Breast epithelium (tissue), 4 donors: ENCODE measurements around the gene TMSB4Y. TPM values are rescaled to one million over a fixed set of nuclear protein-coding genes. Genes with fewer than 3 reads are reported as not detected.

Experiments used
- DNase-seq, 2 donors: peaks; one replicate each; pipeline ENCODE4 v3.0.0-alpha.2; 2019; ENCODE audit warnings: low spot score in 2 of 2
- H3K27ac ChIP-seq, 2 donors: fragments of 200-600 bp; sonication (generic) in 1 of 2; one replicate each; pipeline ENCODE4 v1.5.1; 2016 to 2019; ENCODE audit warnings: mild to moderate bottlenecking in 1 of 2
- H3K27me3 ChIP-seq, 2 donors: fragments of 200-600 bp; sonication (generic) in 1 of 2; one replicate each; pipeline versions ENCODE4 v1.5.1 to v1.6.0; 2017 to 2019; ENCODE audit warnings: control low read depth in 1 of 2, mild to moderate bottlenecking in 1 of 2
- H3K36me3 ChIP-seq: fragments of 200-600 bp; one replicate; pipeline ENCODE4 v1.5.1; 2019
- H3K4me1 ChIP-seq, 2 donors: fragments of 200-600 bp; sonication (generic); one replicate each; pipeline ENCODE4 v1.5.1; 2016 to 2019; ENCODE audit warnings: control low read depth in 1 of 2
- H3K4me3 ChIP-seq, 3 donors: fragments of 200-600 bp; sonication (generic); 1 replicate in 2 of 3; 2 replicates in 1 of 3; pipeline ENCODE4 v1.5.1; 2016 to 2019; ENCODE audit warnings: mild to moderate bottlenecking in 3 of 3, moderate library complexity in 2 of 3
- H3K9me3 ChIP-seq, 2 donors: fragments of 200-600 bp; sonication (generic) in 1 of 2; one replicate each; pipeline ENCODE4 v1.5.1; 2016 to 2019; ENCODE audit warnings: control low read depth in 1 of 2
- POLR2A ChIP-seq: fragments of 450-650 bp; IDR thresholded peaks from one replicate; pipeline ENCODE4 v1.6.1; 2016; ENCODE audit warnings: antibody characterized with exemption, mild to moderate bottlenecking, moderate library complexity
- POLR2AphosphoS5 ChIP-seq, 3 donors: sonication (generic); formaldehyde crosslinking; IDR thresholded peaks; one replicate each; pipeline ENCODE4 v1.6.1; 2017; ENCODE audit warnings: antibody characterized with exemption in 3 of 3
- intact Hi-C: fragments of 100-400 bp; cut with DNase I; formaldehyde crosslinking; loops from one replicate; pipeline ENCODE4 v1.15.1; 2023; ENCODE audit warnings: low total_unique reads
- total RNA-seq, 3 donors: library from RNA; depleted of rRNA; stranded (reverse); fragments of >200 nt; gene quantifications; one replicate each; pipeline ENCODE4 v1.1.0, GENCODE V29; 2016
- TF ChIP-seq, protein P1 (sequence below), 3 donors: fragments of 450-650 bp; IDR thresholded peaks; one replicate each; pipeline ENCODE4 v1.5.1; 2016 to 2017; ENCODE audit warnings: antibody characterized with exemption in 3 of 3, mild to moderate bottlenecking in 3 of 3, moderate library complexity in 3 of 3

The TMSB4Y gene
- total RNA-seq, 3 donors from 2014 or later, result 2.6 TPM; not detected in 2

DNA sequence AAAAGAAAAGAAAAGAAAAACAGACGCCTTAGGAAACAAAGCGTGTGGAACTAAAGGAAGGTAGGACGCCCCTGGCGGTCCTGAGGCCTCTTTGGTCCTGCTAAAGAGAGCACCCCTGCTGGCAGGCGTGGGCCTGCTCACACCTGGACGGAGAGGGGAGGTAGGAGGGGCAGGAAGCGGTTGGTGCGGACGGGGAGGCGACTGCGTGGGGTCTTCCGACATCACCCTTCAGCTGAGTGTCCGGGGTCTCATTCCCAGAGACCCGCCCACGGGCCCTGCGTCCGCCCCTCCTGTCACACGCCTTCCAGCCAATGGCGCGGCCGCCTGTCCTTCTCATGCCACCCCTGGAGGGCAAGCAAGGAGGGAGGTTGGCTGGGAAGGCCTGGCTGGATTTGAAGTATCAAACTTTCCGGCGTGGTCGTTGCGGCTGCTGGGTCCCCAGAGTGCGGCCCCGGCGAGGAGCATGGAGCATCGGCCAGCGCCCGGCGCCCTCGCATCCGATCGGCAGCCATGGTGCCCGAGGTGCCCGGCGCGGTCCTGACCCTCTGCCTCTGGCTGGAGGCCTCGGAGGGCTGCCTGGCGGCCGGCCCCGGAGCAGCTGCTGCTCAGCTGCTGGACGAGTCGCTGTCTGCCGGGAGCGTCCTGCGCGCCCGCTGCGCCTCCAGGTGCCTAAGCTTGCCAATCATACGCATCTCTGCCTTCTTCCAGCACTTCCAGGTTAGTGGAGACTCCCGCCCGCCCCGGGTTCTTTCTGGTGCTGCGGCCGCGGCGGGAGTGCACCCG, 47.8 kb downstream of the TMSB4Y start:
- DNase-seq, result no peak
- H3K36me3 ChIP-seq, result no peaks in the 10 kb centered on the region
- intact Hi-C loops, result no loop called here
- no peak overlapping the region for H3K27ac ChIP-seq
- no peak for TF ChIP-seq POLR2A
- no peak for TF ChIP-seq POLR2AphosphoS5 (IDR thresholded peaks at IDR 0.05)
- TF ChIP-seq, protein P1, sequence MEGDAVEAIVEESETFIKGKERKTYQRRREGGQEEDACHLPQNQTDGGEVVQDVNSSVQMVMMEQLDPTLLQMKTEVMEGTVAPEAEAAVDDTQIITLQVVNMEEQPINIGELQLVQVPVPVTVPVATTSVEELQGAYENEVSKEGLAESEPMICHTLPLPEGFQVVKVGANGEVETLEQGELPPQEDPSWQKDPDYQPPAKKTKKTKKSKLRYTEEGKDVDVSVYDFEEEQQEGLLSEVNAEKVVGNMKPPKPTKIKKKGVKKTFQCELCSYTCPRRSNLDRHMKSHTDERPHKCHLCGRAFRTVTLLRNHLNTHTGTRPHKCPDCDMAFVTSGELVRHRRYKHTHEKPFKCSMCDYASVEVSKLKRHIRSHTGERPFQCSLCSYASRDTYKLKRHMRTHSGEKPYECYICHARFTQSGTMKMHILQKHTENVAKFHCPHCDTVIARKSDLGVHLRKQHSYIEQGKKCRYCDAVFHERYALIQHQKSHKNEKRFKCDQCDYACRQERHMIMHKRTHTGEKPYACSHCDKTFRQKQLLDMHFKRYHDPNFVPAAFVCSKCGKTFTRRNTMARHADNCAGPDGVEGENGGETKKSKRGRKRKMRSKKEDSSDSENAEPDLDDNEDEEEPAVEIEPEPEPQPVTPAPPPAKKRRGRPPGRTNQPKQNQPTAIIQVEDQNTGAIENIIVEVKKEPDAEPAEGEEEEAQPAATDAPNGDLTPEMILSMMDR (IDR thresholded peaks at IDR 0.05), result no peak
- H3K4me3 ChIP-seq, result peak overlapping the region in 1 of 3 donors; percentile 40
- H3K4me1 ChIP-seq, result no peaks in the 10 kb centered on the region
- no peaks in the 10 kb centered on the region for H3K9me3 ChIP-seq
- H3K27me3 ChIP-seq, result no peaks in the 10 kb centered on the region

DNA sequence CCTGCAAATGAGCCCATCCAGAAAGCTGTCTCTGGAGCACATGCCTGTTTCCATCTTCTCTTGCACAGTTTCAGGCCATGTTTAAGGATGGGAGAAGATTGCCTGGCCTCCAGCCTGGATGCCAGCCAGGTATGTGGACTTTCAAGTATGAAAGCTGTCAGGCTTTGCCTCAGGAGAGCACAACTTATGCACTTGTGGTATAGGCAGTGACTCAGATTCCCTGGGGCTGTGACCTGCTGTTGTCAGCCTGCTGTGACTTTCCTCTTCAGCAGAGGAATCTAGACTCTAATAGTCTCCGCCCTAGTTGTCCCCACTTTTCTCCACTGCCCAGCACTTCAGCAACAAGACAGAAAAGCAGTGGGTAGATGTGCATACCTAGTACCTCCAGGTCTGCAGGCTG, 51.0 kb downstream of the TMSB4Y start:
- H3K27ac ChIP-seq, result no peak overlapping the region
- no peak for DNase-seq
- no peaks in the 10 kb centered on the region for H3K4me1 ChIP-seq
- H3K4me3 ChIP-seq, result no peak overlapping the region
- TF ChIP-seq, protein P1 (IDR thresholded peaks at IDR 0.05), result no peak
- no peak for TF ChIP-seq POLR2A
- no peak for TF ChIP-seq POLR2AphosphoS5 (IDR thresholded peaks at IDR 0.05)
- intact Hi-C loops, result no loop called here
- no peaks in the 10 kb centered on the region for H3K36me3 ChIP-seq
- no peaks in the 10 kb centered on the region for H3K27me3 ChIP-seq
- no peaks in the 10 kb centered on the region for H3K9me3 ChIP-seq

Other genes starting within 250 kb of the TMSB4Y start
- 10 to 100 TPM in 1 of 3 donors, not detected in 2; 53.3 TPM for gene UTY, start 223.9 kb upstream of the TMSB4Y start, total RNA-seq